KMS-11 (cell line): Measurements from ENCODE around the gene CACNG8.

Experiments used
- H2AFZ ChIP-seq: fragments of 200-600 bp; sonication (generic); 2 replicates; pipeline ENCODE4 v1.6.1; 2016; ENCODE audit warnings: antibody characterized with exemption, mixed run types, low read depth
- H3K27ac ChIP-seq: fragments of 200-600 bp; sonication (generic); 2 replicates; pipeline ENCODE4 v1.6.1; 2016; ENCODE audit warnings: mild to moderate bottlenecking, mixed run types
- H3K27me3 ChIP-seq: fragments of 200-600 bp; sonication (generic); 2 replicates; pipeline ENCODE4 v1.6.1; 2017; ENCODE audit warnings: mild to moderate bottlenecking, low read depth, mixed run types, moderate library complexity; ENCODE audit not compliant: insufficient read depth
- H3K36me3 ChIP-seq: fragments of 200-600 bp; sonication (generic); 2 replicates; pipeline ENCODE4 v1.6.1; 2017; ENCODE audit warnings: mild to moderate bottlenecking, mixed run types; ENCODE audit not compliant: insufficient read depth
- H3K4me1 ChIP-seq: fragments of 200-600 bp; sonication (generic); 2 replicates; pipeline ENCODE4 v1.6.1; 2016; ENCODE audit warnings: mild to moderate bottlenecking, low read depth, mixed run types; ENCODE audit not compliant: poor library complexity, severe bottlenecking
- H3K4me2 ChIP-seq: fragments of 200-600 bp; sonication (generic); 2 replicates; pipeline ENCODE4 v1.7.0; 2016; ENCODE audit warnings: mild to moderate bottlenecking, mixed run types
- H3K4me3 ChIP-seq: fragments of 200-600 bp; sonication (generic); IDR thresholded peaks from 2 replicates; pipeline ENCODE4 v1.6.1; 2017; ENCODE audit warnings: low read depth, low read length, mixed read lengths; ENCODE audit not compliant: insufficient read depth
- H3K79me2 ChIP-seq: fragments of 200-600 bp; sonication (generic); 2 replicates; pipeline ENCODE4 v1.6.1; 2016; ENCODE audit warnings: low read depth, mixed run types; ENCODE audit not compliant: insufficient read depth
- H3K9ac ChIP-seq: fragments of 200-600 bp; sonication (generic); 2 replicates; pipeline ENCODE4 v1.6.1; 2016; ENCODE audit warnings: mild to moderate bottlenecking, mixed run types
- H4K20me1 ChIP-seq: fragments of 200-600 bp; sonication (generic); 2 replicates; pipeline ENCODE4 v1.6.1; 2016; ENCODE audit warnings: mild to moderate bottlenecking, mixed run types; ENCODE audit not compliant: insufficient read depth
- TF ChIP-seq, protein P1 (sequence below): fragments of 200-600 bp; sonication (generic); conservative IDR thresholded peaks from 2 replicates; pipeline ENCODE4 v1.6.1; 2017; ENCODE audit warnings: low read depth, mild to moderate bottlenecking, antibody characterized with exemption, low read length, moderate library complexity, mixed read lengths

CACNG8 gene

DNA sequence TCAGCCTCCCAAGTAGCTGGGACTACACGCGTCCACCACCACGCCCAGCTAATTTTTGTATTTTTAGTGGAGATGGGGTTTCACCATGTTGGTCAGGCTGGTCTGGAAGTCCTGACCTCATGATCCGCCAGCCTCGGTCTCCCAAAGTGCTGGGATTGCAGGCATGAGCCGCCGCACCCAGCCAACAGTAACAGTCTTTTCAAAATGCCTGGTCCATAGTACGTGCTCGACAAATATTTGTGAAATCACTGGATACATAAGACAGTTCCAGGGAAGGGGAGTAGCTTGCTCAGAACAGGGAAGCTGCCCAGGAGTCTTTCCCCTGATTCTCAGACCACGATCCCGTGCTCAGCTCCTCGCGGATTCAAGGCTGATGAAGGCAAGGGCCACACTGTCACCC lies 59.2 kb downstream of the CACNG8 start:
- Histone ChIP-seq H3K79me2 (no peaks in the 10 kb centered on the region), H4K20me1 (no peaks in the 10 kb centered on the region), H3K36me3 (no peaks in the 10 kb centered on the region), H3K4me3 (no peak overlapping the region), H3K9ac (no peak overlapping the region), H2AFZ (no peak overlapping the region), H3K4me1 (no peaks in the 10 kb centered on the region), H3K4me2 (no peak overlapping the region), H3K27me3 (no peaks in the 10 kb centered on the region; the same call in 1 of the 2 replicates), H3K27ac (no peak overlapping the region)
- TF ChIP-seq, protein P1, sequence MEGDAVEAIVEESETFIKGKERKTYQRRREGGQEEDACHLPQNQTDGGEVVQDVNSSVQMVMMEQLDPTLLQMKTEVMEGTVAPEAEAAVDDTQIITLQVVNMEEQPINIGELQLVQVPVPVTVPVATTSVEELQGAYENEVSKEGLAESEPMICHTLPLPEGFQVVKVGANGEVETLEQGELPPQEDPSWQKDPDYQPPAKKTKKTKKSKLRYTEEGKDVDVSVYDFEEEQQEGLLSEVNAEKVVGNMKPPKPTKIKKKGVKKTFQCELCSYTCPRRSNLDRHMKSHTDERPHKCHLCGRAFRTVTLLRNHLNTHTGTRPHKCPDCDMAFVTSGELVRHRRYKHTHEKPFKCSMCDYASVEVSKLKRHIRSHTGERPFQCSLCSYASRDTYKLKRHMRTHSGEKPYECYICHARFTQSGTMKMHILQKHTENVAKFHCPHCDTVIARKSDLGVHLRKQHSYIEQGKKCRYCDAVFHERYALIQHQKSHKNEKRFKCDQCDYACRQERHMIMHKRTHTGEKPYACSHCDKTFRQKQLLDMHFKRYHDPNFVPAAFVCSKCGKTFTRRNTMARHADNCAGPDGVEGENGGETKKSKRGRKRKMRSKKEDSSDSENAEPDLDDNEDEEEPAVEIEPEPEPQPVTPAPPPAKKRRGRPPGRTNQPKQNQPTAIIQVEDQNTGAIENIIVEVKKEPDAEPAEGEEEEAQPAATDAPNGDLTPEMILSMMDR: no peak

DNA sequence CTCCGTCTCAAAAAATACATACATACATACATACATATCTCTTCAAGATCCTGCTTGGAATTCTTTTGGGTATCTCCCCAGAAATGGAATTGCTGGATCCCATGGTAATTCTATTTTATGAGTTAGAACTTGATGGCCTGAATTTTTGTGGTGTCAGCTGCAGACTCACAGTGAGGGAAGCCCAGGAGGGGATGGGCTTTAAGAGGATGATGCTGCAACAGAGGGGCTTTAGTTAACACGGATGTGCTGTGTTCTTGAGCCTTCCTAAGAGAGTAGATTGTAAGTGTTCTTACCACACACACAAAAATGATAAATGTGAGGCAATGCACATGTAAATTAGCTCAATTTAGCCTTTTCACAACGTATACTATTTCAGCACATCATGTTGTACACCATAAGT lies 60.5 kb downstream of the CACNG8 start:
- no peak overlapping the region for H3K4me2 ChIP-seq
- no peaks in the 10 kb centered on the region for H4K20me1 ChIP-seq
- H3K4me3 ChIP-seq: no peak overlapping the region
- H3K9ac ChIP-seq: no peak overlapping the region
- TF ChIP-seq, protein P1: no peak
- no peak overlapping the region for H3K27ac ChIP-seq
- no peaks in the 10 kb centered on the region for H3K36me3 ChIP-seq
- H2AFZ ChIP-seq: no peak overlapping the region
- no peaks in the 10 kb centered on the region for H3K27me3 ChIP-seq
- H3K4me1 ChIP-seq: no peaks in the 10 kb centered on the region
- H3K79me2 ChIP-seq: no peaks in the 10 kb centered on the region

DNA sequence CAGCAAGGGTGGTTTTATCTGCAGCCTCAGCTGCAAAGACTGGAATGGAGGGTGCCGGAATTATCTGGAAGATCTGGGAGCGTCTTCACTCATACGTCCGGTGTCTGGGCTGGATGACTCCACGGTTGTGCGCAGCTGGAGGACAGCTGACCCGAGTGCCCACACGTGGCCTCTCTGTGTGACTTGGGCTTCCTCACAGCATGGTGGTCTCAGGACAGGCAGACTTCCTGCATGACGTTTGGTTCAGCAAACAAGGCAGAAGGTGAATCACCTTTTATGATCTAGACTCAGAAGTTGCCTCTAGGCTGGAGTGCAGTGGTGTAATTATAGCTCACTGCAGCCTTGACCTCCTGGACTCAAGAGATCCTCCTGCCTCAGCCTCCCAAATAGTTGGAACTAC lies 61.9 kb downstream of the CACNG8 start:
- Histone ChIP-seq H3K4me2 (no peak overlapping the region), H3K27ac (no peak overlapping the region), H4K20me1 (no peaks in the 10 kb centered on the region), H3K4me1 (no peaks in the 10 kb centered on the region), H3K9ac (no peak overlapping the region), H3K27me3 (no peaks in the 10 kb centered on the region), H2AFZ (no peak overlapping the region), H3K79me2 (no peaks in the 10 kb centered on the region), H3K4me3 (no peak overlapping the region), H3K36me3 (no peaks in the 10 kb centered on the region)
- TF ChIP-seq, protein P1: no peak

DNA sequence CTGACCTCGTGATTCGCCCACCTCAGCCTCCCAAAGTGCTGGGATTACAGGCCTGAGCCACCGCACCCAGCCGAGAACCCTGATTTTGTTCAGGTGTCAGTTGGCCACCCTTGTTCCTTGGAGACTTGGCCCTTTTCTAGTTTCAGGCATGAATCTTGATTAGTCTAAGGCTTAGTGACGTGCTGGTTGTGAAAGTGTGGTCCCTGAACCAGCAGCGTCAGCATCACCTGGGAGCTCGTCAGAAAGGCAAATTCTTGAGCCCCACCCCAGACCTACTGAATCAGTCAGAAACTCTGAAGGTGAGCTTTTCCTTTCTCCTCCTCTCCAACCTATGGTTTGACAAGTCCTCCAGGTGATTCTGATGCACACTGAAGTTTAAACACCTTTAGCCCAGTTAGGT lies 63.9 kb downstream of the CACNG8 start:
- no peaks in the 10 kb centered on the region for H3K79me2 ChIP-seq
- H3K27ac ChIP-seq: no peak overlapping the region
- H2AFZ ChIP-seq: no peak overlapping the region
- no peaks in the 10 kb centered on the region for H3K4me1 ChIP-seq
- no peak overlapping the region for H3K9ac ChIP-seq
- H3K36me3 ChIP-seq: no peaks in the 10 kb centered on the region
- H3K27me3 ChIP-seq: no peaks in the 10 kb centered on the region
- TF ChIP-seq, protein P1: no peak
- no peak overlapping the region for H3K4me3 ChIP-seq
- no peaks in the 10 kb centered on the region for H4K20me1 ChIP-seq
- no peak overlapping the region for H3K4me2 ChIP-seq

DNA sequence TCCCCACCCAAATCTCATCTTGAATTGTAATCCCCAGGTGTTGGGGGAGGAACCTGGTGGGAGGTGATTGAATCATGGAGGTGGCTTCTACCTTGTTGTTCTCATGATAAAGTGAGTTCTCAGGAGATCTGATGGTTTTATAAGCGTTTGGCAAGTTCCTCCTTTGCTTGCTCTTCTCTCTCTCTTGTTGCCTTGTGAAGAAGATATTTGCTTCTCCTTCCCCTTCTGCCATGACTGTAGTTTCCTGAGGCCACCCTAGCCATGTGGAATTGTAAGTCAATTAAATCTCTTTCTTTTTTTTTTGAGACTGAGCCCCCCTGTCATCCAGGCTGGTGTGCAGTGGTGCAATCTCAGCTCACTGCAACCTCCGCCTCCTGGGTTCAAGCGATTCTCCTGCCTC lies 66.6 kb downstream of the CACNG8 start:
- Histone ChIP-seq H3K9ac (no peak overlapping the region), H3K4me3 (no peak overlapping the region), H3K27ac (no peak overlapping the region), H2AFZ (no peak overlapping the region), H4K20me1 (no peaks in the 10 kb centered on the region), H3K27me3 (no peaks in the 10 kb centered on the region), H3K36me3 (no peaks in the 10 kb centered on the region), H3K79me2 (no peaks in the 10 kb centered on the region), H3K4me2 (no peak overlapping the region), H3K4me1 (no peaks in the 10 kb centered on the region)
- TF ChIP-seq, protein P1: no peak
